Measurements from ENCODE around the gene NFIC. TPM values are rescaled to one million over a fixed set of nuclear protein-coding genes. Genes with fewer than 3 reads are reported as not detected.

NFIC gene
- polyA plus RNA-seq, 2 of the 4 experiments (the other 2 are of a cell fraction), result 2.6 to 34.9 TPM

DNA sequence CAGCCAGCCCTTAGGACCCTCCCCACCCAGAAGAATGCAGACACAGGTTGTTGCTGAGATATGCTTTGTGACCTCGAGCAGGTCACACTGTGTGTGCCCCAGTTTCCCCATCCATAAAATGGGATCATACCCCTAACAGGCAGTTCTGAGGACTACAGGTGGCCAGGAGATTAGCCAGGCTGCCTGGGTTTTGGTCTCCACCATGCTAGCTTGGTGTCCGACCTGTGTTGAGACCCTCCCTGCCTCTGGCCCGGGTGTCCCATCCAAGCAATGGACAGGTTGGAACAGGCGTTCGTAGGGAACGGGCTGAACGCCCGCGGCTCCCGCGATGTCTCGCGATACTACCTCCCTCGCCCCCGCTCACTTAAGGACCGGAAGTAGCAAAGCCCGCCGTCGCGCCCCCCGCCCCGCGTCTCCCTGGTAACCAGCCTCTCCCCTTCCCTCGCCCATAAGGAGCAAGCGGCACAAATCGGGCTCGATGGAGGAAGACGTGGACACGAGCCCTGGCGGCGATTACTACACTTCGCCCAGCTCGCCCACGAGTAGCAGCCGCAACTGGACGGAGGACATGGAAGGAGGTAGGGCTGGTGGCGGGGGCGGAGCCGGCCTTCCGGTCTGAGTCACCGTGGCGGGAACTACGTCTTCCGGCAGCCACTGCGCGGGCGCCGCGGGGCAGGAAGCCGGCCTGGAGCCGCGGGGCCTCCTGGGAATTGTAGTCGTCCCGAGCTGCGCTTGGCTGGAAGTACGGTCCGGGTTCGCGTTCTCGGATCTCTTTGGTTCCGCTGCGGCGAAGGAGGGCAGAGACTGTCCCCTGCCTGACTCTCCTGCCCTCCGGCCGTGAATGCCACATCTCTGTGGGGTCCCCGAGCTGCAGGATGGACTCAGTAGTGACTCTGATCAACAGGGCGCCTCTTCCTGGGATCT lies 68.5 kb downstream of the NFIC start (continued):
- TF ChIP-seq, protein P1, sequence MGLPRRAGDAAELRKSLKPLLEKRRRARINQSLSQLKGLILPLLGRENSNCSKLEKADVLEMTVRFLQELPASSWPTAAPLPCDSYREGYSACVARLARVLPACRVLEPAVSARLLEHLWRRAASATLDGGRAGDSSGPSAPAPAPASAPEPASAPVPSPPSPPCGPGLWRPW (IDR thresholded peaks at IDR 0.05), result no peak
- TF ChIP-seq RAD21 (conservative IDR thresholded peaks at IDR 0.05 in 1 of 2, IDR thresholded peaks at IDR 0.05 in 1 of 2), result no peak
- TF ChIP-seq ZSCAN20 (CRISPR knock-in tag; IDR thresholded peaks at IDR 0.05), result no peak
- TF ChIP-seq, protein P2, sequence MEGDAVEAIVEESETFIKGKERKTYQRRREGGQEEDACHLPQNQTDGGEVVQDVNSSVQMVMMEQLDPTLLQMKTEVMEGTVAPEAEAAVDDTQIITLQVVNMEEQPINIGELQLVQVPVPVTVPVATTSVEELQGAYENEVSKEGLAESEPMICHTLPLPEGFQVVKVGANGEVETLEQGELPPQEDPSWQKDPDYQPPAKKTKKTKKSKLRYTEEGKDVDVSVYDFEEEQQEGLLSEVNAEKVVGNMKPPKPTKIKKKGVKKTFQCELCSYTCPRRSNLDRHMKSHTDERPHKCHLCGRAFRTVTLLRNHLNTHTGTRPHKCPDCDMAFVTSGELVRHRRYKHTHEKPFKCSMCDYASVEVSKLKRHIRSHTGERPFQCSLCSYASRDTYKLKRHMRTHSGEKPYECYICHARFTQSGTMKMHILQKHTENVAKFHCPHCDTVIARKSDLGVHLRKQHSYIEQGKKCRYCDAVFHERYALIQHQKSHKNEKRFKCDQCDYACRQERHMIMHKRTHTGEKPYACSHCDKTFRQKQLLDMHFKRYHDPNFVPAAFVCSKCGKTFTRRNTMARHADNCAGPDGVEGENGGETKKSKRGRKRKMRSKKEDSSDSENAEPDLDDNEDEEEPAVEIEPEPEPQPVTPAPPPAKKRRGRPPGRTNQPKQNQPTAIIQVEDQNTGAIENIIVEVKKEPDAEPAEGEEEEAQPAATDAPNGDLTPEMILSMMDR (IDR thresholded peaks at IDR 0.05), result no peak
- no peak; the same call in 1 of the 2 replicates for TF ChIP-seq MAZ (IDR thresholded peaks at IDR 0.05; ENCODE audit: borderline replicate concordance, low read depth, low read length)
- TF ChIP-seq CEBPB (IDR thresholded peaks at IDR 0.05), result no peak
- peak; percentile 32; the same call in 1 of the 2 replicates for TF ChIP-seq FOSL2 (IDR thresholded peaks at IDR 0.05)
- peak; percentile 96 for TF ChIP-seq FOSL2 (CRISPR knock-in tag; IDR thresholded peaks at IDR 0.05)
- TF ChIP-seq TFCP2L1 (CRISPR knock-in tag; IDR thresholded peaks at IDR 0.05), result 0 out of 2 replicates have a peak, but pooled peaks have one; percentile 31
- no peak for TF ChIP-seq GATA3 (IDR thresholded peaks at IDR 0.05; ENCODE audit: borderline replicate concordance)
- no peak for TF ChIP-seq EHMT2 (IDR thresholded peaks at IDR 0.05; ENCODE audit: low read depth)
- no peak for TF ChIP-seq USF2 (IDR thresholded peaks at IDR 0.05)
- peak; percentile 81 for TF ChIP-seq MAX (IDR thresholded peaks at IDR 0.05)
- no peak for TF ChIP-seq NR3C1 (IDR thresholded peaks at IDR 0.05)
- no peak for TF ChIP-seq EHF (CRISPR knock-in tag; IDR thresholded peaks at IDR 0.05)
- peak; percentile 72; the same call in 1 of the 2 replicates for TF ChIP-seq E2F6 (IDR thresholded peaks at IDR 0.05; ENCODE audit: borderline replicate concordance, low read depth)
- peak; percentile 71 for TF ChIP-seq CHD2 (IDR thresholded peaks at IDR 0.05; ENCODE audit: low read length, partially characterized antibody)
- no peak for TF ChIP-seq RCOR1 (IDR thresholded peaks at IDR 0.05; ENCODE audit: low read depth, low read length)
- TF ChIP-seq, protein P3, sequence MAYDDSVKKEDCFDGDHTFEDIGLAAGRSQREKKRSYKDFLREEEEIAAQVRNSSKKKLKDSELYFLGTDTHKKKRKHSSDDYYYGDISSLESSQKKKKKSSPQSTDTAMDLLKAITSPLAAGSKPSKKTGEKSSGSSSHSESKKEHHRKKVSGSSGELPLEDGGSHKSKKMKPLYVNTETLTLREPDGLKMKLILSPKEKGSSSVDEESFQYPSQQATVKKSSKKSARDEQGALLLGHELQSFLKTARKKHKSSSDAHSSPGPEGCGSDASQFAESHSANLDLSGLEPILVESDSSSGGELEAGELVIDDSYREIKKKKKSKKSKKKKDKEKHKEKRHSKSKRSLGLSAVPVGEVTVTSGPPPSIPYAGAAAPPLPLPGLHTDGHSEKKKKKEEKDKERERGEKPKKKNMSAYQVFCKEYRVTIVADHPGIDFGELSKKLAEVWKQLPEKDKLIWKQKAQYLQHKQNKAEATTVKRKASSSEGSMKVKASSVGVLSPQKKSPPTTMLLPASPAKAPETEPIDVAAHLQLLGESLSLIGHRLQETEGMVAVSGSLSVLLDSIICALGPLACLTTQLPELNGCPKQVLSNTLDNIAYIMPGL (CRISPR knock-in tag; IDR thresholded peaks at IDR 0.05; ENCODE audit: borderline replicate concordance), result no peak
- no peak for TF ChIP-seq CBX2 (IDR thresholded peaks at IDR 0.05; ENCODE audit: borderline replicate concordance, low read depth)
- no peak for TF ChIP-seq NPAS2 (CRISPR knock-in tag; IDR thresholded peaks at IDR 0.05; ENCODE audit: borderline replicate concordance)
- no peak for TF ChIP-seq EP300 (IDR thresholded peaks at IDR 0.05)
- no peak for TF ChIP-seq HOXB13 (CRISPR knock-in tag; IDR thresholded peaks at IDR 0.05; ENCODE audit: low read depth)
- no peak for TF ChIP-seq RNF2 (IDR thresholded peaks at IDR 0.05; ENCODE audit: borderline replicate concordance, low read depth)

All from A549 (cell line).